NCI-H226 (cell line): ENCODE results near the gene RCBTB1.
"Not testable (repeated sequence)": the region's sequence is repeated elsewhere in the genome, so short reads cannot be mapped to it uniquely, and the experiment has no call there.

Experiments
- DNase-seq: peaks from one replicate; pipeline ENCODE4 v3.0.0-alpha.2; 2015

The RCBTB1 gene

DNA sequence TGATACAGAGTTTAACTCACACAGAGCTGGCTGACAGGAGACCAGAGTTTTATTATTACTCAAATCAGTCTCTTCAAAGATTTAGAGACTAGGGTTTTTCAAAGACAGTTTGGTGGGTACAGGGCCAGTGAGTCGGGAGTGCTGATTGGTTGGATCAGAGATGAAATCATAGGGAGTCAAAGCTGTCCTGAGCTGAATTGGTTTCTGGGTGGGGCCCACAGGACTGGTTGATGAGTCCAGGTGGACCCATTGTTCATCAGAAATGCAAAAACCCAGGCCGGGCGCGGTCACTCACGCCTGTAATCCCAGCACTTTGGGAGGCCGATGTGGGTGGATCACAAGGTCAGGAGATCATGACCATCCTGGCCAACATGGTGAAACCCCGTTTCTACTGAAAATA lies 17.3 kb upstream of the RCBTB1 start:
- not testable (repeated sequence) for DNase-seq

DNA sequence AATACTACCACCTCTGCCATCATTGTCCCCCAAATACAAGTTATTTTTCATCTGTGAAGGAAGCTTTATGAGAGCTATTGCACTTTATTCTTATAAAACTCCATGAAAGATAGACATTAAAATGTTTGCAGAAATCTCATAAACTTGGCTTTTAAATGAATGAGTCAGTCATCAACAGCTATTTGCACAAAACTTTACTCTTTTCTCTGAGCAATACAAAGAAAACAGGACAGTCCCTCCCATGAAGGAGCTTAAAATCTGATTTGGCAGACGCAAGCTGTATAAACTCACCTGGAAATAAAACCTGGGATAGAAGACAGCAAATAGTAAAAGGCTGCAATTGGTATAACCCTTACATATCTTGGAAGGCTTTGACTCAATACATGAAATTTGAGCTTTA lies 16.6 kb upstream of the RCBTB1 start:
- no peak for DNase-seq

DNA sequence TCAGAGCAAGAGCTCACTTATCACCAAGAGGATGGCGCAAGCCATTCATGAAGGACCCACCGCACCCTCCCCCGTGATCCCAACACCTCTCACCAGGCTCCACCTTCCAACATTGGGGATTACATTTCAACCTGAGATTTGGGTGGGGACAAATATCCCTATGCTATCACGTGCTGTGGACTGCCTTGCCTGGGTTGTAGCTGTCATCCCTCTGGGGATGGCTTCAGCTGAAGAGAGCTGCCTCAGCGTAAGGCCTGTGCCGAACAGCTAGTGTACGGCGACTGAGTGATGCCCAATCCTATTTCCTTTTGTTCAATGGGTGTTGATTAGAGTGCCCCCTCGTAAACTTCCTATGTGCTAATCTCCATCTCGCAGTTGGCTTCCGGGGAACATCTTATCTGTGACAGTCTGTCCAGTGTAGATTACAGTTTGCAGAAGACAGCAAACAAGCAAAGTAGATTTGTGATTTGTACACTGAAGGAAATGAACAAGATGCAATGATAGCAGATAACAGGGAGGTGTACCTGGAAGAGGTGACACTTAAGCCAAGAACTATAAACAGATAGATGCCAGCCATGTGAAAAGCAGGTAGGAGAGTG lies 11.8 kb upstream of the RCBTB1 start:
- DNase-seq: no peak

DNA sequence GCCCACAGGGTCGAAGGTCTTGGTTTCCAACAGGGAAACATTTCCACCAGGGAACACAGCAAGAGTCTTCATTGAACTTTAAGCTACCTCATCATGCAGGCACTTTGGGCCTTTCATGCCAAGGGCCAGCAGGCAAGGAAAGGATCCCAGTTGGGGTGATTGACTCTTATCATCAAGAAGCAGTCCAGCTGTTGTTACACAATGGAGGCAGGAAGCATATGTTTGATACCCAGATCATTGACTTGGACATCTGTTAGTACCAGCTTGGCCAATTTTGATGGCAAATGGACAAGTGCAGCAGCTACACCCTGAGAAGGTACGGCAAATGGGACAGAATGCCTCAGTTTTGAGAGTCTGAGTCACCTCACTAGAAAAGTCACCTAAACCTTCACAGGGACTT lies 10.9 kb upstream of the RCBTB1 start:
- no peak for DNase-seq

DNA sequence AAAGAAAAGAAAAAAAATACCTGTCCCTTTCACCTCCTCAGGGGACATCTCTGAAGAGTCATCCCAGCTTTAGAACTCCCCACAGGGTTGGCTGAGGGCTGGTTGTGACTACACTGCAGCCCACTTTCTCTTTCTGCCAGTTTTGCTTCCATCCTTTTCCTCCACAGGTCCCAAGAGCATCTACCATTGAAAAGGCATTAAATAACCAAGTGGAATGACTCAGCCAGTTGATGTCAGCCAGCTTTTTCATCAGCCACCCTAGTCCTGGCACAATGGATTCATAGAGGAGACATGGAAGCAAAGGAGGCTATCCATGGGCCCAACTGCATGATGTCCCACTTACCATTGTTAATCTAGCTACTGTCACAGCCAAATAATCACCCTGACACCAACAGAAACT lies 9.2 kb upstream of the RCBTB1 start:
- no peak for DNase-seq

DNA sequence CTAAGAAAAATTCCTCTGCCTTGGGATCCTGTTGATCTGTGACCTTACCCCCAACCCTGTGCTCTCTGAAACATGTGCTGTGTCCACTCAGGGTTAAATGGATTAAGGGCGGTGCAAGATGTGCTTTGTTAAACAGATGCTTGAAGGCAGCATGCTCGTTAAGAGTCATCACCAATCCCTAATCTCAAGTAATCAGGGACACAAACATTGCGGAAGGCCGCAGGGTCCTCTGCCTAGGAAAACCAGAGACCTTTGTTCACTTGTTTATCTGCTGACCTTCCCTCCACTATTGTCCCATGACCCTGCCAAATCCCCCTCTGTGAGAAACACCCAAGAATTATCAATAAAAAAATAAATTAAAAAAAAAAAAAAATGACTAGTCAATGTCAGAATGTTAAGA lies 8.5 kb upstream of the RCBTB1 start:
- not testable (repeated sequence) for DNase-seq

DNA sequence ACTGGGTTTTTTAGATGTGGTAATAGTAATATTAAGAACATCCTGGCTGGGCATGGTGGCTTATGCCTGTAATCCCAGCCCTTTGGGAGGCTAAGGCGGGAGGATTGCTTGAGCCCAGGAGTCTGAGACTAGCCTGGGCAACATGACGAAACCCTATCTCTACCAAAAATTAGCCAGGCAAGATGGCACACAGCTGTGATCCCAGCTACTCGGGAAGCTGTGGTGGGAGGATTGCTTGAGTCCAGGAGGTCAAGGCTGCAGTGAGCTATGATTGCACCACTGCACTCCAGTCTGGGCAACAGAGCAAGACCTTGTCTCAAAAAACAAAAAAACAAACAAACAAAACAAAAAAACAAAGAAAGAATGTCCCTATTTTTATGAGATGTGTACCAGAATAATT lies 5.4 kb upstream of the RCBTB1 start:
- not testable (repeated sequence) for DNase-seq

DNA sequence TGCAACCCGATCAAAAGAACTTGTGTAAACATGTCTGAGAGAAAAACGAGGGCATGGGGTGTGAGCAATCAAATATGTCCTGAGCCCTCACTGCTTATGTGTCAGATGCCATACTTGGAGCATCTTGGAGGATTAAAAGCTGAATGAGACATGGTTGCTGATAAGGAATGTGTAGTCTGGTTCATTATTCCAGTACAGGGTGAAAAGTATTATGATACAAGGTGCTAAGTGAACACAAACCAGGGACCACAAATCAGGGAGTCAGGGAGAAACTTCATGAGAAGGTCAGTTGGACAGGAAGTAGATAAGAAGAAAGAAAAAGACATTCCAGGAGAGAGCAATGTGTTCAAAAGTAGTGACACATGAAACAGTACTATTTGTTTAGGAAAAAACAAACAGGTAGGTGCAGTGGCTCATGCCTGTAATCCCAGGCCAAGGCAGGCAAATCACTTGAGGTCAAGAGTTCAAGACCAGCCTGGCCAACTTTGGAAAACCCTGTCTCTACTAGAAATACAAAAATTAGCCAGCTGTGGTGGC lies 2.0 kb upstream of the RCBTB1 start:
- DNase-seq: peak; percentile 72

DNA sequence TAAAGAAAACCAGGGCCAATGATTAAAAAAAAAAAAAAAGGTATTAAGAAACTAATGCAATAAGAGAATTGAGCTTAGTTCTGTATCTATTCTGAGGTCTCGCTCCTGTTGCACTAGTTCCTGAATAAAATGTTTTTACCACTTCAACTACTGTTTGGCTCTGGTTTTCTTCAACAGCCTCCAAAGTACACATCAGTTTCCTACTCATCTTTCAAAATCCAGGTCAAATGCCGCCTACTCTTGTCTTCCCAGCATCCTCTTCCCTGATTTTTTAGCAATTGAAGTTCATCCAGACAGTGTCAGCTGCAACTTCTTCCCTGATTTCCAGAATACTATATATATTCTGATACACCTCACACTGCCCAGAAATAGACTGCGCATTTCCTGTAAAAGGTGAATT lies 1.4 kb upstream of the RCBTB1 start:
- no peak for DNase-seq

DNA sequence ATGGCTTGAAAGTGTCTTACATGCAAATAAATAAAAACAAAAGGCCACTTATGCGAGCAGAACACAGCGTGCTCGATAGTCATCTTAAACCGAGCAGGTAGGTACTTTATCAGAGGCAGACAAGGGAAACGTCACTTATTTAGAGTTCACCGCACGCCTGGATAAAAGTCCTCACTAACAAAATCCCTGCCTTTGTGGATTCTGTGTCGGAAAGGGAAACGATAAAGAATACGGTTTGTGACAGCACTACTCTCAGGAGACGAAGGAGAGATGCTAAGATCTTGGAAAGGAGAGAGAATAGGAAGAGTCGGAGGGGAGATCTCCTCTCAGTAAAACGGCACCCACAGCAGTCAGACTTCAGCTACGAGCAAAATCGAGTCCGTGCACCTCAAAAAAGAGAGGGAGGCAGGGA lies 581 bp downstream of the RCBTB1 start:
- DNase-seq: no peak

DNA sequence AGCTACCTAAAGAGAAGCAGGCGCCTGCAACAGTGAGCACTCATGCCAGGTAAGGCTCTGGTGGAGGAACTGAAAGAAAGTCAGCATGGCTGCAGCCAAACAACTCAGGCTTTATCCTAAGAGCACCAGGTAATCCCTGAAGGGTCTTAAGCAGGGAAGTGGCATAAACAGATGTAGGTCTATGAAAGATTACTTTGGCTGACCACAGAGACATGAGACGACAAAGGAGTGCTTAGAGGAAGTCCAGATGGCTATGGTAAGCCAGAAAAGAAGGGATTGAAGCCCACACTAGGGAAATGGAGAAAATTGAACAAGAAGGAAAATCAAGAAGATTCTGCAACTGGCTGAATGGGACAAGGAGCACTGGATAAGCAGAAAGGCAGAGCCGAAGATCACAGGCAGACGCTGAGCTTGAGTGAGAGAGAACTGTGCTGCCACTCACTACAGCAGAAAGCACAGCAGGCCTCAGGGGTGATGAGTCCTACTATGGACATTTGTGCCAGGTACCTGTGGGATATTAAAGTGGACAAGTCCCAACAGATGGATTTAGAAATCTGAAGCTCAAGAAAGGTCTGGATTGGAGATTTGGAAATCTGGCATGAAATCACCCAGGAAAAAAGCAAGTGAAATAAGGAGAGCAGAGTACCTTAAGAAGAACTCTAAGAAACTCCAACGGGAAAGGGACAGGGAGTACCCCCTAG lies 4.2 kb downstream of the RCBTB1 start:
- DNase-seq: no peak

DNA sequence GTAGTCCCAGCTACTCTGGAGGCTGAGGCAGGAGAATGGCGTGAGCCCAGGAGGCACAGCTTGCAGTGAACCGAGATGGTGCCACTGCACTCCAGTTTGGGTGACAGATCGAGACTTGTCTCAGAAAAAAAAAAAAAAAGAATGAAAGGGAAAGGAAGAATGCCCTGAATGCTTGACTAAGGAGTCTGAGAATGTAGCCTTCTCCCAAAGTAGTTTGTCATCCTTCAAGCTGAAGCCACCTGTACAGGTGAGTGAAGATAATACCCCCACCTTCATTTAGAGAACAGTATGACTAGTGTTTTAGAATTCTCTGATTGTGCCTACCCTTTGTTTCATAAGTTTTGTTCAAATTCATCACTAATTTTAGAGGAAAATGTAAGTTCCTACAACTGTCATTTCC lies 5.9 kb downstream of the RCBTB1 start:
- no peak for DNase-seq

DNA sequence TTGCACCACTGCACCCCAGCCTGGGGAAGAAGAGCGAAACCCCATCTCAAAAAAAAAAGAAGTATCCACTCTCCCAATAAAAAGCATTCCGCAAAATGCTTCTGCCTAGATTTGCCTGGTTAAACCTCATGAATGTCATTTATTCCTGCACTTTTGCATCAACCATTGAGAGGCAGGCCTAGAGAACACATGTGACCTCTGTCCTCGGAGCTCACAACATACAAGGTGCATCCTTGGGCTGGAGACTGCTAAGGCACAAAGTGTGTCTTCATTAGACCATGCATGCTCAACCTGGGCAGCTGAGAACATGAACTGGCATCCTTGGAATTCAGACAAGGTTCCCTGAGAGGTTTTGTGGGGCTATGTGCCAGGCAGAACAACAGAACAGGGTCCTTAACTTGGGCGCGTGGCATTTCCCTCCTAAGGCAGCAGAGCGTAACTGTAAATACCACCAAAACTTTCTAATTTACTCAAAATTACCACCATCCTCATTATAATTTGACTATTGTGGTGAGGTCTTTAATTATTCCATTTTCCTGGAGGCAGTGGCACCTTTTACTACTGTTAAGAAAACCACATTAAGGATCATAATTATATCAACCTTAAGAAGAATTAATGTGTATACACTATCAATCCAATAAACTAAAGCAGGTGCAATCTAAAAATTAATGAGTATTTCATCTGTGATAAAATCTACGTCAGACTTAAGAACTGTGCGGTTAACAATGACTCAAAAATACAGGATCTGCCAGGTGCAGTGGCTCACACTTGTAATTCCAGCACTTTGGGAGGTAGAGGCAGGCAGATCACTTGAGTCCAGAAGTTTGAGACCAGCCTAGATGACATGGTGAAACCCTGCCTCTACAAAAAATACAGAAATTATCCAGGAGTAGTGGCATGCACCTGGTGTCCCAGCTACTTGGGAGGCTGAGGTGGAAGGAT lies 13.8 kb downstream of the RCBTB1 start:
- DNase-seq: no peak

DNA sequence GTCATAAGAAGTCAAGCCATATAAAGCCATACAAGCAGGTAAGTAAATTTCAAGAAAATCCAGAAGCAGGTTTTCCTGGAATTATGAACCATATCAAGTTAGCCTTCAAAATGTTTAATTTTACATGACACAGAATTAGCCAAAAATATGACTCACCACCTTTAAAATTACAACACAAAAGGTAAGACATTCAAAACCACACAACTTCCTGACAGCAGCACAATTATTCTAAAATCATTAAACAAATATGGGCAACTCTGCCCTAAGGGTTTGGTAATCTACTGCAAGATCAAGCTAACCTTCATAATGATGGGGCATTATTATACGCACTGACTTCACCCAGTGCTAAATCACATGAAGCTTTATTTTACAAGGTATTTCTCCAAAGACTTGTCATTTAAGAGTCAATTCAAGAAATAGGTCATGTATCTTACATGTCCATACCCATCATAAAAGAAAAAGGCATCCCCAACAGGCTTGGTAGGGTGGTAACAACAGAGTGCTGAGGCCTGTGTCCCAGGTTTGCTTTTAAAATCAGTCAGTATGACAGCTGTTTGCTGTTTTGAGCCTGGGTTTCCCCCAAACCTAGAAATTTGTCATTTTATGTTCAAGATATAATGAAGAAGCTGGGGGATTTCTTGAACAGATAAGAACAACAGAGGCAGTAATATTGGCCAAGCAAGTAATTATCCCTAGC lies 15.2 kb downstream of the RCBTB1 start:
- no peak for DNase-seq

DNA sequence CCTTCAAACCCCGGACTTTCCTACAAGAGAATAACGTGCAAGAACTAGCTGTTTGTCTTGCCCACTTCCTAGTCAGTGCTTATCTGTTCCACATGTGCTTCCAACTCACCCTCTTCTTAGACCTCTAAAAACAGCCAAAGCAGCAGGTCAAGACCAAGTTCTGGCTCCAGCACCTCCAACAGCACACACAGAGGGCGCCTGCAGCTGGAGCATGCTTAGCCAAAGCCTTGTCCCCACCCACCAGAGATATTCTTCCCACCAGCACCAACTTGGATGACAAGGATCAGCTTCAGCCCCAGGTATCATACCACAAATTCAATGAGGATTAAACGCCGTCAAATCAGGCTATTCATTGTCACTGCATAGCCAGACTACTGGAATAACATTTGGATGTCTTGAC lies 17.9 kb downstream of the RCBTB1 start:
- DNase-seq: no peak

DNA sequence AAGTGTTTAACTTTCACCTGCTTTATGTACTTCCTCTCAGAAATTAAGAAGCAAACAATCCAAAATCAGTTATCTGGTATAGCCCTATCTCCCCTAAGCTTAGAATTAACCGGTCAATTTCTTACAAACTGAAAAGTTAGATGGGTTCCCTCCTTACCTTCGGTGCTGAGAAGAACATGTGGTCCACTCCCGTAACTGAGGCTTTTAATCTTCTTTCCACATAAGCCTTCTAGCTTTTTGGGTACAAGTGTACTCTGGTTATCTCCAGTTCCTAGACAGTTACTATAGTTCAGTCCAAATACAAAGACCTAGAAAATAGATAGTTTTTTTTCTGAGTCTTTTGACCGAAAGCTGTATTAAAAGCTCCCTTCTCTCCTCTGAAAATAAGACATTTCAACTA lies 18.9 kb downstream of the RCBTB1 start:
- no peak for DNase-seq

DNA sequence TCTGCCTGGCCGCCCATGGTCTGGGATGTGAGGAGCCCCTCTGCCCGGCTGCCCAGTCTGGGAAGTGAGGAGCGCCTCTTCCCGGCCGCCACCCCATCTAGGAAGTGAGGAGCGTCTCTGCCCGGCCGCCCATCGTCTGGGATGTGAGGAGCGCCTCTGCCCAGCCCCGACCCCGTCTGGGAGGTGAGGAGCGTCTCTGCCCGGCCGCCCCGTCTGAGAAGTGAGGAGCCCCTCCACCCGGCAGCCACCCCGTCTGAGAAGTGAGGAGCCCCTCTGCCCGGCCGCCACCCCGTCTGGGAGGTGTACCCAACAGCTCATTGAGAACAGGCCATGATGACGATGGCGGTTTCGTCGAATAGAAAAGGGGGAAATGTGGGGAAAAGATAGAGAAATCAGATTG lies 19.9 kb downstream of the RCBTB1 start:
- DNase-seq: not testable (repeated sequence)

DNA sequence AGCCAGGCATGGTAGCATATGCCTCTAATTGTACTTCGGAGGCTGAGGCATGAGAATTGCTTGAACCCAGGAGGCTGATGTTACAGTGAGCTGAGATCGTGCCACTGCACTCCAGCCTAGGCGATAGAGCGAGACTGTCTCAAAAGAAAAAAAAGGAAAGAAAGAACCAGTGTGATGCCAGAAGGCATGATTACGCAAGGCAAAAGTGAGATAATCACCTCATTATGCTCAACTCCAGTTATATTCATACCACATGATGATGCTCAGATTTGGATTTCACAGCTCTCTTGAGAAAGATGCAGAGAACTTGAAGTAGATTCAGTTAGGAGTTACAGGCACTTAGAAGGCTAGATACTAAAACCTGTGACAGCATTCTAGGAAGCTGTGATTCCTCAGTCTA lies 21.8 kb downstream of the RCBTB1 start:
- no peak for DNase-seq

DNA sequence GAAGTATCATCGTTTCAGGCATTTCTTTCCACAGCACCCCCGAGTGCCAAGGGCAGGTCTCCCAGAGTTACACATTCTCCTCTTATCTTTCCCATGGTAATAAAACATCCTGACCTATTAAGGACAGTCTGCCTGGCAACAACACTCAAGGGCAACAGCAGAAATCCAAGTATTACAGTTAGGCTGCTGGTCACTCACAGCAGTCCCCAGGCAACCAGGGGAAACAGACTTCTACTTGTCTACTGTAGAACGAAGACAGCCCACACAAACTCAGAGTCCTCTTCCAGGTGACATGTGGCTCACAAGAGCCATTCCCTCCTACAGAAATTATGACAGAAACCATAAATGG lies 24.3 kb downstream of the RCBTB1 start:
- no peak for DNase-seq

DNA sequence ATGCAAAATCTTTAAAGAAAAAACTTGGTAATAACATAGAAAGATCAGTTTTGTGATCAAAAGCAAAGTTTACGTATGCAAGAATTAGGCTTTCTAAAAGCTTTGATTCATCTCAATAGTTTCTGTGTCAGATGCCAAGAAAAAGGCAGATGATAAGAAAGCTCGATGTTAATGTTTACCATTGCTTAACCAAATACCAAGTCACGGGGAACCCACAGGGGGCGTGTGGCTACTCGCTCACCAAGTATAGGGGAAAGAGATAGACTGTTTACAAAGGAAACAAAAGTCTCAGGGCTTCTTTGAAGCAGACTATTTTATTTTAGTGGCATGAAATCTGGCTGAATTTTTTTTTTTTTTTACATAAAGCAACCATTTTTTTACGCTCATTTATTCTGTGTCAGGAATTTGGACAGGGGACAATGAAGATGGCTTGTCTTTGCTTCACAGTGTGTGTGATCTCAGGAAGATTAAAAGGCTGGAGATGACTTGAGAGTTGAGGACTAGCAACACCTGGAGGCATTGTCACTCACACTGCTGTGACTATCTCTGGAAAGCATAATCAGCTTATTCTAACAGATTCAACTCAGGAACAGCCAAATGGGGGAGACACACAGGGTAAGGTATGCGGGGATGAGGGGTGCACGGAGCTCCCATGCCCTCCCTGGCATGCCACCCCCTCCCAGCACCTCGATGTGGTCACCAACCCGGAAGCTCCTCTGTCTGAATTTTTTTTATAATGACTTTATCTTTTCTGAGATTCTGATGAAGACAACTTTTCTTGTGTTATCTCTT lies 24.9 kb downstream of the RCBTB1 start:
- DNase-seq: no peak

DNA sequence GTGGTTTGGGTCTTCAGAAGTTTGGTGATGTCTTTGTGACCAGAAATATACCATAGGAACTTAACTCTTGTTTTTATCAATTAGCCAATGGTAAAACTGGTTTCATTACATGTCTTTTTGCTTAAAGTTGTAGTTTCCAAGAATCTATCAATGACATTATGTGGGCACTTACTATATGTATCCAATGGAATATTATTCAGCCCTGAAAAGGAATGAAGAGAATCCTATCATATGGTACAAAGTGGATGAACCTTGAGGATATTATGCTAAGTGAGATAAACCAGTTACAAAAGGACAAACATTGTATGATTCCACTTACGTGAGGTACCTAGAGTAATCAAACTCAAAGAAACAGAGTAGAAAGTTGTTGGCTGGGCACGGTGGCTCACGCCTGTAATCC lies 26.4 kb downstream of the RCBTB1 start:
- no peak for DNase-seq

DNA sequence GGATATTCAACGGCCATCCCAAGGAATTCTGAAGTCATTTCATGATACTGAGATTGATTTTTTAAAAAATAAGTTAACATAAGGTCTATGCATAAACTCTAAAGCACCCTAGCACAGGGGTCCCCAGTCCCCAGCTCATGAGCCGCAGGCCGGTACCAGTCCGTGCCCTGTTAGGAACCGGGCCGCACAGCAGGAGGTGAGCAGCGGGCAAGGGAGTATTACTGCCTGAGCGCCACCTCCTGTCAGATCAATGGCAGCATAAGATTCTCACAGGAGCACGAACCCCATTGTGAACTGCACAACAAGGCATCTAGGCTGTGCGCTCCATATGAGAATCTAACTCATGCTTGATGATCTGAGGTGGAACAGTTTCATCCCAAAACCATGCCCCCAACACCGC lies 31.0 kb downstream of the RCBTB1 start:
- DNase-seq: no peak
